CD8-positive, alpha-beta memory T cell (primary cell): ENCODE measurements around the gene TRIM65. TPM values are rescaled to one million over a fixed set of nuclear protein-coding genes. Genes with fewer than 3 reads are reported as not detected.
"Not testable (repeated sequence)": the region's sequence is repeated elsewhere in the genome, so short reads cannot be mapped to it uniquely, and the experiment has no call there.

Experiments used
- CTCF ChIA-PET: fragments of 350-600 bp; sonication (Branson Sonifier 250); formaldehyde crosslinking; loops from one replicate; lab custom pipeline; 2021; ENCODE audit warnings: antibody characterized with exemption; lab: Charles Lee
- POLR2A ChIA-PET: fragments of 350-600 bp; sonication (Branson Sonifier 250); formaldehyde crosslinking; loops from one replicate; lab custom pipeline; 2021; ENCODE audit warnings: antibody characterized with exemption; lab: Charles Lee
- DNase-seq, 5 donors: peaks; one replicate each; pipeline versions ENCODE4 v3.0.0 to v3.0.0-alpha.2; 2020 to 2022; ENCODE audit warnings: mixed read lengths in 1 of 5
- H3K27ac ChIP-seq: one replicate; pipeline ENCODE4 v1.7.0; 2013; ENCODE audit warnings: low read depth, mild to moderate bottlenecking, low read length, moderate library complexity
- H3K27me3 ChIP-seq: 2 replicates; pipeline ENCODE4 v1.7.0; 2013; ENCODE audit warnings: low read length, mild to moderate bottlenecking; ENCODE audit not compliant: insufficient read depth, poor library complexity, severe bottlenecking
- H3K36me3 ChIP-seq: 2 replicates; pipeline ENCODE4 v1.7.0; 2013; ENCODE audit warnings: mild to moderate bottlenecking, low read length, moderate library complexity; ENCODE audit not compliant: insufficient read depth
- H3K4me1 ChIP-seq: 2 replicates; pipeline ENCODE4 v1.7.0; 2013; ENCODE audit warnings: mild to moderate bottlenecking, low read length, moderate library complexity; ENCODE audit not compliant: insufficient read depth
- H3K4me3 ChIP-seq: 2 replicates; pipeline ENCODE4 v1.7.0; 2013; ENCODE audit warnings: mild to moderate bottlenecking, low read length
- H3K9me3 ChIP-seq: 2 replicates; pipeline ENCODE4 v1.7.0; 2013; ENCODE audit warnings: mild to moderate bottlenecking, low read length
- H3K27ac Mint-ChIP-seq, 8 donors: one replicate each; pipeline ENCODE4 v1.8.0; 2020 to 2021; ENCODE audit warnings: mixed read lengths in 8 of 8, mild to moderate bottlenecking in 6 of 8, inconsistent platforms in 3 of 8, moderate library complexity in 3 of 8
- H3K27me3 Mint-ChIP-seq, 2 donors: one replicate each; pipeline ENCODE4 v1.8.0; 2020 to 2021; ENCODE audit warnings: mixed read lengths in 2 of 2, mild to moderate bottlenecking in 1 of 2, moderate library complexity in 1 of 2
- H3K36me3 Mint-ChIP-seq, 3 donors: one replicate each; pipeline ENCODE4 v1.8.0; 2020 to 2021; ENCODE audit warnings: mixed read lengths in 3 of 3, inconsistent platforms in 1 of 3, mild to moderate bottlenecking in 1 of 3
- H3K4me1 Mint-ChIP-seq, 3 donors: one replicate each; pipeline ENCODE4 v1.8.0; 2020 to 2021; ENCODE audit warnings: mixed read lengths in 3 of 3, inconsistent platforms in 1 of 3, mild to moderate bottlenecking in 1 of 3
- H3K4me3 Mint-ChIP-seq, 7 donors: one replicate each; pipeline ENCODE4 v1.8.0; 2020 to 2021; ENCODE audit warnings: mixed read lengths in 7 of 7, mild to moderate bottlenecking in 6 of 7, moderate library complexity in 4 of 7, inconsistent platforms in 2 of 7
- H3K9me3 Mint-ChIP-seq, 5 donors: one replicate each; pipeline ENCODE4 v1.8.0; 2020 to 2022; ENCODE audit warnings: mixed read lengths in 5 of 5, mild to moderate bottlenecking in 3 of 5, moderate library complexity in 2 of 5, inconsistent platforms in 1 of 5
- polyA plus RNA-seq: library from polyadenylated mRNA; unstranded; fragments of 300-500 nt; fragmentation: Illumina TruSeq; gene quantifications from one replicate; pipeline ENCODE4 v1.2.3, GENCODE V29; 2021
- total RNA-seq, 2 experiments: library from RNA; stranded (reverse); gene quantifications; one replicate each; pipeline ENCODE4 v1.2.3, GENCODE V29; 2021

TRIM65 gene
- total and polyA plus RNA-seq, 3 experiments from 2014 or later, result 28.1 to 35.4 (median 34.9) TPM

DNA sequence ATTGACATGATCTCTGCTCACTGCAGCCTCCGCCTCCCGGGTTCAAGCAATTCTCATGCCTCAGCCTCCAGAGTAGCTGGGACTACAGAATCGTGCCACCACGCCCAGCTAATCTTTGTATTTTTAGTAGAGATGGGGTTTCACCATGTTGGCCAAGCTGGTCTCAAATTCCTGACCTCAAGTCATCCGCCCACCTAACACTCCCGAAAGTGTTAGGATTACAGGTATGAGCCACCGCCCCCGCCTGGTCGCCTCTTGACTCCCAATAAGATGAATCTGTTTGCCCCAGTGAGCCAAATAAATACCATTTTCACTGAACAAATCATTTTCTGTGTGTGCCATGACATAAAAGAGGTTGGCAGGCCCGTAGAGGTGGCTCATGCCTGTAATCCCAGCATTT lies 37.4 kb downstream of the TRIM65 start:
- not testable (repeated sequence) for H3K27me3 Mint-ChIP-seq, H3K36me3 Mint-ChIP-seq, H3K9me3 Mint-ChIP-seq, H3K27me3 ChIP-seq, H3K4me3 Mint-ChIP-seq, H3K27ac ChIP-seq, DNase-seq, H3K4me3 ChIP-seq, H3K9me3 ChIP-seq, H3K36me3 ChIP-seq
- Mint-ChIP-seq H3K4me1 (peaks cover 19 to 35% (median 21%) of the 10 kb centered on the region in 3 donors), H3K27ac (peak overlapping the region in 1 of 8 donors; percentile 57)
- H3K4me1 ChIP-seq, result peaks cover 16% of the 10 kb centered on the region
- ChIA-PET POLR2A (interaction anchor here (0.6 to 1.1 kb wide), 2 partner anchors 13 to 94 kb away, joined by 3 read pairs; no protein-coding TSS in a partner anchor), CTCF (interaction anchor here (0.9 to 6.1 kb wide), 7 partner anchors 12 to 226 kb away, joined by 3 to 42 read pairs (median 3); partner anchors contain the start of genes SMIM5, TRIM65 and UNK)

DNA sequence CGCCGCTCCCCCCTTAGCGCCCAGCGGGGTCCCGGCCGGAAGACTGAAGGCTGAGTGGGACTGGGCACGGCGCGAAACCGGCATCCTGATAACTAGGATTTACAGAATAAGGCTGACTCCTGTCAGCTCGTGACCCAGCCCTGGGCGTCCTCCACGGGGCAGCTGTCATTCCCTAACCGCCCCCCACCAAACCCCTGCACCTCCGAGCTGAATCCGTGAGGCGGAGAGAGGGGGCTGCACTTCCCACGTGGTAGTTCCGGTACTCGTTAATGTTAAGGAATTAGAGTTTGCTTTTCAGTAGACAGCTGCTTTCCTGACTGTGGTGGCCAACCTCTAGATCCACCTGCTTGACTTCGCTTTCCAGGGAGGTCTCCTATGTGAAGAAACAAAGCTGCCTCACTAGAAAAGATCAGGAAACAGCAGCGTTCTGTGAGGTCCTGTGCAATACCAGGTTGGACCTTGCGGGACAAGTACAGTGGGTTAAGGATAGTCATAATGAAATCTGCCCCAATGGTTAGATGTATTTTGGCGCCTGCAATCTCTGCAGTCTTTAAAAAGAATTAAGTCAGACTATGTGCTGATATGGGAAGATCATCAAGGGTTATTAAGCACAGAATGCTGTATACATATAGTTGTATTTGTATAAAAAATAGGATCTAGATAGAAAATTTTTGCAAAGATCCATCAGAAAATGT lies 40.5 kb downstream of the TRIM65 start:
- POLR2A ChIA-PET, result interaction anchor here (0.7 to 3.8 kb wide), 14 partner anchors 9 to 689 kb away, joined by 3 to 82 read pairs (median 12); partner anchors contain the start of genes TMEM94, TRIM47, TRIM65 and UNC13D
- Mint-ChIP-seq H3K4me1 (peaks cover 21 to 39% (median 21%) of the 10 kb centered on the region in 3 donors), H3K27ac (peak overlapping the region in 7 of 8 donors; percentile 83 to 93 (median 88))

DNA sequence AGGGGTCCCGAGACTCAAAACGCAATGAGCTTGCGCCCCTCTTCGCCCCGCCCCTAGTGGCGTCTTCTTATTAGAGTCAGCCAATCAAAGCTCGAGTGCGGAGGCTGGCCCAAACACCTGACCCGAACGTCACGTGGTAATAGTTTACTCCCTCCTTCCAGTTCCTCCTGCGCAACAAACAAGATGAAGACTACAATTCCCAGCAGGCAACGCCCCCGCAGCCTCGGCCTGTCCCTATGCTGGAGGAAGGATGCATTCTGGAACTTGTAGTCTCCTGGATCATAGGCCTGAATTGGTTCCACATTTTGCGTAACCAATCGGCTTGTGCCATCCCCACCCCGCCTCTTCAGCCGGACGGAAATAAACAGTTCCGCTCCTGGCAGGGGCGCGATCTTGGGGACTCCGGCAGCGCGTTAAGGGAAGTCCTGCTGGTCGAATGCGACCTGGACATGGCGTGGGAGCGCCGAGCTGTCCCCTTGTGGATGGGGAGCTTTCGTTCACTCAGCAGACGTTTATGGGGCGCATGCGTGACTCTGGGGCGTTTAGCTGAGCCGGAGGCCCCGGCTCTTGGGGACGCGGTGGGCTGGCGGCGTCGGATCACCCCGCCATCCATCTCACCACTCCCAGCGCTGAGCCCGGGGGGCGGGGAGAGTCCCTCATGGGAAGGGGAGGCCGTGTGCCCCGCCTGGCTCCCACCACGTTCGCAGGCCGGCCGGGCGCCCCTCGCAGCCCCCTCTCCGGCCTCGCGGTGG lies 41.3 kb downstream of the TRIM65 start, which contains the start of gene WBP2:
Gene WBP2 (minus strand): TSS at position 26 of the 752 bp plus-strand sequence. CDS start 38 bp downstream, outside the sequence.
- H3K27ac Mint-ChIP-seq, result peak within 1 kb of the TSS in 7 of 8 donors; percentile 83 to 93 (median 88)
- H3K4me1 ChIP-seq, result peaks cover 22% of the 10 kb centered on the region
- peak within 1 kb of the TSS in 1 of 7 donors; percentile 92 for H3K4me3 Mint-ChIP-seq
- POLR2A ChIA-PET, result interaction anchor here (0.6 to 3.8 kb wide), 20 partner anchors 8 to 678 kb away, joined by 3 to 82 read pairs (median 8); partner anchors contain the start of genes GALK1, TMEM94, TRIM47 and TRIM65
- H3K4me3 ChIP-seq, result peak within 1 kb of the TSS; percentile 91
- no peaks in the 10 kb centered on the region for H3K27me3 Mint-ChIP-seq
- H3K36me3 ChIP-seq, result peaks cover 12% of the 10 kb centered on the region
- DNase-seq, result peak; percentile 94 to 99 (median 98)
- no peaks in the 10 kb centered on the region for H3K9me3 ChIP-seq
- peak within 1 kb of the TSS; percentile 89 for H3K27ac ChIP-seq
- CTCF ChIA-PET, result interaction anchor here (0.8 to 4.7 kb wide), 22 partner anchors 7 to 150 kb away, joined by 3 to 46 read pairs (median 7); partner anchors contain the start of genes GALK1, MRPL38, TRIM47 and TRIM65
- H3K4me1 Mint-ChIP-seq, result peaks cover 21 to 37% (median 21%) of the 10 kb centered on the region in 3 donors
- no peaks in the 10 kb centered on the region for H3K27me3 ChIP-seq
- H3K9me3 Mint-ChIP-seq, result no peaks in the 10 kb centered on the region
- peaks cover 3 to 25% (median 3%) of the 10 kb centered on the region in 3 donors for H3K36me3 Mint-ChIP-seq

More for the DNA sequence above, 40.5 kb downstream of the TRIM65 start:
- peak overlapping the region; percentile 91 for H3K4me3 ChIP-seq
- peak overlapping the region in 1 of 7 donors; percentile 92 for H3K4me3 Mint-ChIP-seq
- peaks cover 3 to 18% (median 3%) of the 10 kb centered on the region in 3 donors for H3K36me3 Mint-ChIP-seq
- no peaks in the 10 kb centered on the region for H3K27me3 ChIP-seq
- no peak for DNase-seq
- no peaks in the 10 kb centered on the region for H3K27me3 Mint-ChIP-seq
- peaks cover 4% of the 10 kb centered on the region for H3K36me3 ChIP-seq
- H3K9me3 Mint-ChIP-seq, result no peaks in the 10 kb centered on the region
- no peaks in the 10 kb centered on the region for H3K9me3 ChIP-seq
- H3K4me1 ChIP-seq, result peaks cover 22% of the 10 kb centered on the region
- H3K27ac ChIP-seq, result peak overlapping the region; percentile 89
- CTCF ChIA-PET, result interaction anchor here (0.7 to 4.7 kb wide), 21 partner anchors 8 to 149 kb away, joined by 3 to 46 read pairs (median 7); partner anchors contain the start of genes GALK1, MRPL38, TRIM47 and TRIM65

- H3K27ac Mint-ChIP-seq, result no peak overlapping the region
Observed at GRCh38 chr17:75854881-75855309, 41.9 kb downstream of the TRIM65 start.

DNA sequence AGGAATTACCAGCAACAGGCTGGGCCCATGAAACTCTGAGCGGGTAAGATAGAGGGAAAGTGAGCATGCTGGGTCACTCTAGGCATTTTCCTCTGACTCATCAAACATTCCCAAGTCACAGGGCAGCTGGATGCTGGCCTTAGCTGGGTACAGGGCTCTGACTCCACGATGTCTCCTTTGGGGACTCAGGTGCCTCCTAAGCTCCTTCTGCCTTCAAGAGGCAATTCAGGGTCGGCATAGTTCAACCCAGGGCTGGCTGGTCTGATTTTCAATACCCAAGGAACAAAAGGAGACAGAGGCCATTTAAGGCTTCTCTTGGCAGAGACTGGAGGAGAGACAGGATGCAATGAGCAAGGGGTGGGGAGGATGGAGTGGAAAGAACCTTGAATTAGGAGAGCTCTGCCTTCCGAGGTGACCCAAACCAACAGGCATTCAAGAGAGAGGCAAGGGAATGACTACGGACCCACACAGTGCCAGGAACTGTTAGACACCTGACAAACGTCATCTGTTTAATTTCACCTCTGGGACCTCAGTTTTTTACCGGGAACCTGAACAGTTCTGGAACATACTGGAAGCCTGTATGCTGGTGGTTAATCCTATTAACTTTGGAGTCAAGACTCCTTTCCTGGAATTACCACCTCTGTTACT lies 42.5 kb downstream of the TRIM65 start:
- Histone ChIP-seq H3K4me3 (peak overlapping the region; percentile 64), H3K4me1 (peaks cover 22% of the 10 kb centered on the region), H3K9me3 (no peaks in the 10 kb centered on the region), H3K27ac (peak overlapping the region; percentile 89), H3K27me3 (no peaks in the 10 kb centered on the region), H3K36me3 (peaks cover 22% of the 10 kb centered on the region)
- peaks cover 3 to 36% (median 3%) of the 10 kb centered on the region in 3 donors for H3K36me3 Mint-ChIP-seq
- H3K4me3 Mint-ChIP-seq, result no peak overlapping the region
- no peak overlapping the region for H3K27ac Mint-ChIP-seq
- no peaks in the 10 kb centered on the region for H3K9me3 Mint-ChIP-seq
- CTCF ChIA-PET, result interaction anchor here (0.7 to 4.7 kb wide), 12 partner anchors 8 to 101 kb away, joined by 3 to 46 read pairs (median 6); partner anchors contain the start of genes MRPL38, TRIM47, TRIM65 and UNC13D
- no peak for DNase-seq
- peaks cover 21 to 37% (median 21%) of the 10 kb centered on the region in 3 donors for H3K4me1 Mint-ChIP-seq
- no peaks in the 10 kb centered on the region for H3K27me3 Mint-ChIP-seq
- POLR2A ChIA-PET, result interaction anchor here (0.5 to 3.8 kb wide), 12 partner anchors 9 to 149 kb away, joined by 3 to 82 read pairs (median 12); partner anchors contain the start of genes GALK1, TRIM47, TRIM65 and UNC13D

More at GRCh38 chr17:75854881-75855309, 41.9 kb downstream of the TRIM65 start:
- Mint-ChIP-seq H3K36me3 (peaks cover 3 to 29% (median 3%) of the 10 kb centered on the region in 3 donors), H3K4me1 (peaks cover 21 to 37% (median 21%) of the 10 kb centered on the region in 3 donors), H3K4me3 (no peak overlapping the region), H3K27me3 (no peaks in the 10 kb centered on the region), H3K9me3 (no peaks in the 10 kb centered on the region)
- POLR2A ChIA-PET, result interaction anchor here (0.6 to 3.8 kb wide), 19 partner anchors 8 to 678 kb away, joined by 3 to 82 read pairs (median 11); partner anchors contain the start of genes GALK1, TMEM94, TRIM47 and TRIM65
- Histone ChIP-seq H3K27me3 (no peaks in the 10 kb centered on the region), H3K36me3 (peaks cover 15% of the 10 kb centered on the region), H3K4me3 (peak overlapping the region; percentile 64), H3K27ac (peak overlapping the region; percentile 89), H3K9me3 (no peaks in the 10 kb centered on the region), H3K4me1 (peaks cover 22% of the 10 kb centered on the region)
- no peak for DNase-seq
- CTCF ChIA-PET, result interaction anchor here (0.9 to 4.7 kb wide), 21 partner anchors 7 to 151 kb away, joined by 3 to 46 read pairs (median 7); partner anchors contain the start of genes GALK1, MRPL38, TRIM47 and TRIM65

GRCh38 chr17:75853433-75853832 lies 43.3 kb downstream of the TRIM65 start:
- Histone ChIP-seq H3K27ac (no peak overlapping the region), H3K4me3 (no peak overlapping the region), H3K36me3 (peaks cover 28% of the 10 kb centered on the region), H3K4me1 (peaks cover 27% of the 10 kb centered on the region), H3K9me3 (no peaks in the 10 kb centered on the region), H3K27me3 (no peaks in the 10 kb centered on the region)
- ChIA-PET POLR2A (interaction anchor here (2.1 to 3.6 kb wide), 5 partner anchors 9 to 75 kb away, joined by 12 to 82 read pairs (median 49); partner anchors contain the start of genes TRIM47, UNC13D and UNK), CTCF (interaction anchor here (0.7 to 4.7 kb wide), 6 partner anchors 9 to 69 kb away, joined by 3 to 38 read pairs (median 17); partner anchors contain the start of genes MRPL38, TRIM65, UNC13D and UNK)
- Mint-ChIP-seq H3K36me3 (peaks cover 4 to 44% (median 7%) of the 10 kb centered on the region in 3 donors), H3K27me3 (no peaks in the 10 kb centered on the region), H3K27ac (peak overlapping the region in 7 of 8 donors; percentile 23 to 82 (median 55)), H3K4me1 (peaks cover 20 to 38% (median 22%) of the 10 kb centered on the region in 3 donors), H3K9me3 (no peaks in the 10 kb centered on the region), H3K4me3 (peak overlapping the region in 5 of 7 donors; percentile 44 to 58 (median 53))
- no peak for DNase-seq
